Trophoblast cell (in vitro differentiated cells and primary cell): ENCODE results near the gene VEZF1.

Experiments used
- DNase-seq, 2 donors: peaks; one replicate each; pipeline ENCODE4 v3.0.0-alpha.2; 2016
- H2AFZ ChIP-seq: 2 replicates; pipeline ENCODE4 v1.6.1; 2013; ENCODE audit warnings: low read length, moderate library complexity, mild to moderate bottlenecking; ENCODE audit not compliant: insufficient read depth, poor library complexity
- H2AK5ac ChIP-seq: 2 replicates; pipeline ENCODE4 v1.6.1; 2013; ENCODE audit warnings: mild to moderate bottlenecking, low read length
- H2BK120ac ChIP-seq: 2 replicates; pipeline ENCODE4 v1.6.1; 2013; ENCODE audit warnings: low read length, mild to moderate bottlenecking, moderate library complexity; ENCODE audit not compliant: insufficient read depth, poor library complexity
- H2BK12ac ChIP-seq: 2 replicates; pipeline ENCODE4 v1.6.1; 2013; ENCODE audit warnings: mild to moderate bottlenecking, low read length, moderate library complexity
- H2BK5ac ChIP-seq: 2 replicates; pipeline ENCODE4 v1.6.1; 2013; ENCODE audit warnings: low read length, low read depth, moderate library complexity, mild to moderate bottlenecking; ENCODE audit not compliant: poor library complexity
- H3K14ac ChIP-seq: 2 replicates; pipeline ENCODE4 v1.6.1; 2013; ENCODE audit warnings: mild to moderate bottlenecking, low read length
- H3K18ac ChIP-seq: 2 replicates; pipeline ENCODE4 v1.6.1; 2013; ENCODE audit warnings: mild to moderate bottlenecking, low read length
- H3K23ac ChIP-seq: 2 replicates; pipeline ENCODE4 v1.6.1; 2013; ENCODE audit warnings: low read length
- H3K27ac ChIP-seq: 2 replicates; pipeline ENCODE4 v1.5.1; 2013; ENCODE audit warnings: low read depth, mild to moderate bottlenecking, inconsistent platforms, low read length, moderate library complexity
- H3K27me3 ChIP-seq: 2 replicates; pipeline ENCODE4 v1.6.1; 2013; ENCODE audit warnings: inconsistent platforms, mild to moderate bottlenecking, low read length, moderate library complexity; ENCODE audit not compliant: insufficient read depth
- H3K36me3 ChIP-seq, 2 experiments: 1 replicate in 1 of 2; 2 replicates in 1 of 2; pipeline ENCODE4 v1.6.1; 2013; ENCODE audit warnings: low read length in 2 of 2, mild to moderate bottlenecking in 2 of 2, moderate library complexity in 1 of 2; ENCODE audit not compliant: insufficient read depth in 2 of 2, control insufficient read depth in 1 of 2
- H3K4ac ChIP-seq: 2 replicates; pipeline ENCODE4 v1.6.1; 2013; ENCODE audit warnings: low read depth, mild to moderate bottlenecking, low read length, moderate library complexity
- H3K4me1 ChIP-seq, 2 experiments: 1 replicate in 1 of 2; 2 replicates in 1 of 2; pipeline ENCODE4 v1.6.1; 2013; ENCODE audit warnings: low read length in 2 of 2, mild to moderate bottlenecking in 2 of 2, moderate library complexity in 1 of 2; ENCODE audit not compliant: insufficient read depth in 2 of 2, control insufficient read depth in 1 of 2
- H3K4me2 ChIP-seq: 2 replicates; pipeline ENCODE4 v1.6.1; 2013; ENCODE audit warnings: inconsistent platforms, mild to moderate bottlenecking, low read length, moderate library complexity
- H3K4me3 ChIP-seq: 2 replicates; pipeline ENCODE4 v1.5.1; 2013; ENCODE audit warnings: mild to moderate bottlenecking, low read depth, low read length, inconsistent platforms
- H3K79me1 ChIP-seq: one replicate; pipeline ENCODE4 v1.6.1; 2013; ENCODE audit warnings: low read length
- H3K79me2 ChIP-seq: 2 replicates; pipeline ENCODE4 v1.6.1; 2013; ENCODE audit warnings: low read length, mild to moderate bottlenecking; ENCODE audit not compliant: control insufficient read depth, insufficient read depth, poor library complexity
- H3K9ac ChIP-seq: 2 replicates; pipeline ENCODE4 v1.6.1; 2013; ENCODE audit warnings: mild to moderate bottlenecking, low read length
- H3K9me3 ChIP-seq: 2 replicates; pipeline ENCODE4 v1.6.1; 2013; ENCODE audit warnings: low read depth, mild to moderate bottlenecking, control low read depth, inconsistent platforms, low read length; ENCODE audit not compliant: insufficient read depth
- H4K12ac ChIP-seq: 2 replicates; pipeline ENCODE4 v1.6.1; 2013; ENCODE audit warnings: low read depth, mild to moderate bottlenecking, low read length, moderate library complexity
- H4K8ac ChIP-seq: 2 replicates; pipeline ENCODE4 v1.6.1; 2013; ENCODE audit warnings: low read depth, mild to moderate bottlenecking, low read length, moderate library complexity
- H4K91ac ChIP-seq: one replicate; pipeline ENCODE4 v1.6.1; 2013; ENCODE audit warnings: low read depth, mild to moderate bottlenecking, low read length, moderate library complexity
- WGBS: extraction: QIAGEN DNeasy Blood & Tissue Kit; methylation state at CpG from one replicate; pipeline ENCODE4 v1.1.7; 2013; ENCODE audit warnings: missing lambda C conversion rate; ENCODE audit not compliant: insufficient read length, insufficient coverage; ENCODE audit errors: extremely low coverage; 5-methylcytosine and 5-hydroxymethylcytosine counted together

VEZF1 gene

GRCh38 chr17:57966875-57967274 is 21.2 kb downstream of the VEZF1 start:
- WGBS, result no CpG with 5 or more reads among the region's 5 CpGs
- no peak for DNase-seq

GRCh38 chr17:57966246-57966645 is 21.8 kb downstream of the VEZF1 start:
- H3K79me2 ChIP-seq, result no peaks in the 10 kb centered on the region
- no peak overlapping the region for H2AK5ac ChIP-seq
- H3K23ac ChIP-seq, result no peak overlapping the region
- no peak overlapping the region for H4K8ac ChIP-seq
- H3K9me3 ChIP-seq, result no peaks in the 10 kb centered on the region
- H3K14ac ChIP-seq, result no peak overlapping the region
- WGBS, result no CpG with 5 or more reads among the region's 5 CpGs
- no peaks in the 10 kb centered on the region for H3K79me1 ChIP-seq
- H2BK5ac ChIP-seq, result no peak overlapping the region
- no peak overlapping the region for H3K4me3 ChIP-seq
- H3K9ac ChIP-seq, result no peak overlapping the region
- no peak overlapping the region for H2AFZ ChIP-seq
- H2BK120ac ChIP-seq, result no peak overlapping the region
- no peak overlapping the region for H2BK12ac ChIP-seq
- no peaks in the 10 kb centered on the region for H3K4me1 ChIP-seq
- no peak overlapping the region for H4K12ac ChIP-seq
- H3K36me3 ChIP-seq, result no peaks in the 10 kb centered on the region
- DNase-seq, result no peak
- no peaks in the 10 kb centered on the region for H3K27me3 ChIP-seq
- no peak overlapping the region for H3K4me2 ChIP-seq
- H3K27ac ChIP-seq, result no peak overlapping the region
- H3K4ac ChIP-seq, result no peak overlapping the region
- no peak overlapping the region for H3K18ac ChIP-seq
- no peak overlapping the region for H4K91ac ChIP-seq

More at GRCh38 chr17:57966875-57967274, 21.2 kb downstream of the VEZF1 start:
- Histone ChIP-seq H3K18ac (no peak overlapping the region), H4K8ac (no peak overlapping the region), H3K27ac (no peak overlapping the region), H2BK5ac (no peak overlapping the region), H3K36me3 (peaks cover 0 to 4% of the 10 kb centered on the region in 2 experiments), H3K4me1 (no peaks in the 10 kb centered on the region), H3K4ac (no peak overlapping the region), H3K4me2 (no peak overlapping the region), H3K79me1 (no peaks in the 10 kb centered on the region), H2AFZ (no peak overlapping the region), H2BK120ac (no peak overlapping the region), H4K12ac (no peak overlapping the region), H4K91ac (no peak overlapping the region), H3K9me3 (no peaks in the 10 kb centered on the region), H3K14ac (no peak overlapping the region), H3K27me3 (no peaks in the 10 kb centered on the region), H3K23ac (no peak overlapping the region), H3K79me2 (no peaks in the 10 kb centered on the region), H2AK5ac (no peak overlapping the region), H2BK12ac (no peak overlapping the region), H3K4me3 (no peak overlapping the region), H3K9ac (no peak overlapping the region)

- Histone ChIP-seq H3K14ac (no peak overlapping the region), H2BK5ac (no peak overlapping the region), H3K36me3 (no peaks in the 10 kb centered on the region), H3K23ac (no peak overlapping the region), H2AK5ac (no peak overlapping the region), H2AFZ (no peak overlapping the region), H4K8ac (no peak overlapping the region), H2BK12ac (no peak overlapping the region), H4K91ac (no peak overlapping the region), H3K9ac (no peak overlapping the region), H3K18ac (no peak overlapping the region), H4K12ac (no peak overlapping the region), H3K4me1 (no peaks in the 10 kb centered on the region), H3K4me3 (no peak overlapping the region), H3K27me3 (no peaks in the 10 kb centered on the region), H3K79me2 (no peaks in the 10 kb centered on the region), H3K79me1 (no peaks in the 10 kb centered on the region), H2BK120ac (no peak overlapping the region), H3K4ac (no peak overlapping the region), H3K27ac (no peak overlapping the region), H3K9me3 (no peaks in the 10 kb centered on the region), H3K4me2 (no peak overlapping the region)
- no CpG with 5 or more reads among the region's 26 CpGs for WGBS
- no peak for DNase-seq
Observed at GRCh38 chr17:57965521-57966160, 22.4 kb downstream of the VEZF1 start.

- Histone ChIP-seq H3K27me3 (no peaks in the 10 kb centered on the region), H3K18ac (no peak overlapping the region), H3K23ac (no peak overlapping the region), H3K79me1 (no peaks in the 10 kb centered on the region), H3K27ac (no peak overlapping the region), H2BK12ac (no peak overlapping the region), H4K8ac (no peak overlapping the region), H2AK5ac (no peak overlapping the region), H3K9ac (no peak overlapping the region), H2AFZ (no peak overlapping the region), H3K4me1 (no peaks in the 10 kb centered on the region), H3K4me3 (no peak overlapping the region), H3K79me2 (no peaks in the 10 kb centered on the region), H3K36me3 (no peaks in the 10 kb centered on the region), H3K4ac (no peak overlapping the region), H2BK120ac (no peak overlapping the region), H4K12ac (no peak overlapping the region), H3K14ac (no peak overlapping the region), H3K4me2 (no peak overlapping the region), H2BK5ac (no peak overlapping the region), H4K91ac (no peak overlapping the region), H3K9me3 (no peaks in the 10 kb centered on the region)
- no peak for DNase-seq
- WGBS, result no CpG with 5 or more reads among the region's 6 CpGs
Observed at GRCh38 chr17:57963149-57963511, 24.9 kb downstream of the VEZF1 start.
